Adrenal gland (tissue), 5 donors: ENCODE measurements around the gene PRSS21.

ENCODE experiments used
- POLR2A ChIP-seq, 2 donors: fragments of 450-650 bp; IDR thresholded peaks; one replicate each; pipeline ENCODE4 v1.6.1; 2017; ENCODE audit warnings: antibody characterized with exemption in 2 of 2, mild to moderate bottlenecking in 2 of 2, moderate library complexity in 1 of 2
- TF ChIP-seq, protein P1 (sequence below), 6 experiments: fragments of 450-650 bp in 4 of 6; fragments of 200-600 bp in 2 of 6; sonication (generic) in 1 of 6; IDR thresholded peaks; 1 replicate in 5 of 6; 2 replicates in 1 of 6; pipeline versions ENCODE4 v1.5.1 to v1.8.0; 2016 to 2021; ENCODE audit warnings: antibody characterized with exemption in 6 of 6, mild to moderate bottlenecking in 2 of 6, moderate library complexity in 1 of 6
- donor health status: DM: no; HTN: no; CAD: no.

DNA sequence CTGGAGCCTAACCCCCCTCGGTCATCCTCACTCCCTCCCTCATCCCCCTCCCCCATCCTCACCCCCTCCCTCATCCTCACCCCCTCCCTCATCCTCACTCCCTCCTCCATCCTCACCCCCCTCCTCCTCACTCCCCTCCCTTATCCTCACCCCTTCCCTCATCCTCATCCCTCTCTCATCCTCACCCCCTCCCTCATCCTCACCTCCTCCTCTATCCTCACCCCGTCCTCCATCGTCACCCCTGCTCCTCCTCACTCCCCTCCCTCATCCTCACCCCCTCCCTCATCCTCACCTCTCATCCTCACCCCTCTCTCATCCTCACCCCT, 30.2 kb upstream of the PRSS21 start:
- TF ChIP-seq, protein P1, sequence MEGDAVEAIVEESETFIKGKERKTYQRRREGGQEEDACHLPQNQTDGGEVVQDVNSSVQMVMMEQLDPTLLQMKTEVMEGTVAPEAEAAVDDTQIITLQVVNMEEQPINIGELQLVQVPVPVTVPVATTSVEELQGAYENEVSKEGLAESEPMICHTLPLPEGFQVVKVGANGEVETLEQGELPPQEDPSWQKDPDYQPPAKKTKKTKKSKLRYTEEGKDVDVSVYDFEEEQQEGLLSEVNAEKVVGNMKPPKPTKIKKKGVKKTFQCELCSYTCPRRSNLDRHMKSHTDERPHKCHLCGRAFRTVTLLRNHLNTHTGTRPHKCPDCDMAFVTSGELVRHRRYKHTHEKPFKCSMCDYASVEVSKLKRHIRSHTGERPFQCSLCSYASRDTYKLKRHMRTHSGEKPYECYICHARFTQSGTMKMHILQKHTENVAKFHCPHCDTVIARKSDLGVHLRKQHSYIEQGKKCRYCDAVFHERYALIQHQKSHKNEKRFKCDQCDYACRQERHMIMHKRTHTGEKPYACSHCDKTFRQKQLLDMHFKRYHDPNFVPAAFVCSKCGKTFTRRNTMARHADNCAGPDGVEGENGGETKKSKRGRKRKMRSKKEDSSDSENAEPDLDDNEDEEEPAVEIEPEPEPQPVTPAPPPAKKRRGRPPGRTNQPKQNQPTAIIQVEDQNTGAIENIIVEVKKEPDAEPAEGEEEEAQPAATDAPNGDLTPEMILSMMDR (IDR thresholded peaks at IDR 0.05): no peak
- no peak for TF ChIP-seq POLR2A (IDR thresholded peaks at IDR 0.05)
